Esophagus squamous epithelium (tissue), 4 donors: ENCODE results near the gene HBA2.

Experiments
- POLR2A ChIP-seq, 4 donors: fragments of 450-650 bp; IDR thresholded peaks; one replicate each; pipeline ENCODE4 v1.6.1; 2017; ENCODE audit warnings: antibody characterized with exemption in 4 of 4, mild to moderate bottlenecking in 4 of 4, moderate library complexity in 3 of 4
- TF ChIP-seq, protein P1 (sequence below), 6 experiments: fragments of 450-650 bp in 4 of 6; fragments of 200-600 bp in 2 of 6; sonication (generic) in 2 of 6; IDR thresholded peaks; one replicate each; pipeline ENCODE4 v1.5.1; 2016 to 2019; ENCODE audit warnings: antibody characterized with exemption in 6 of 6, mild to moderate bottlenecking in 4 of 6, moderate library complexity in 4 of 6

DNA sequence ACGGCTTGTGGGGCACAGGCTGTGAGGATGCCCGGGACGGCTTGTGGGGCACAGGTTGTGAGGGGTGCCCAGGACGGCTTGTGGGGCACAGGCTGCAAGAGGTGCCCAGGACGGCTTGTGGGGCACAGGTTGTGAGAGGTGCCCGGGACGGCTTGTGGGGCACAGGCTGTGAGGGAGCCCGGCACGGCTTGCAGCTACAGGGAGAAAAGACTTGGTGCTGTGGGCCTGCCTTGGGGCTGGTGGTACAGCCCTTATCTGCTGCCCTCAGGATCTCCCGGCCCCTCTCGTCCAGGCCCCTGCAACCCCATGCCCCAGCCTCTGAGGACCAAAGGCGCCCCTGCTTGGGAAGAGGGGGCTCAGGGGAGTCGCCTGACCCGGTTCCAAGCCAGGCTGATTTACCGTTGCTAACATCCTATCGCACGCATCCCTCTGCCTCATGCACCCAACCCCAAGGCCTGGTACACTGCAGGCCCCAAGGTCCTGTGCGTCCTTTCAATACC is 11.9 kb upstream of the HBA2 start:
- TF ChIP-seq, protein P1, sequence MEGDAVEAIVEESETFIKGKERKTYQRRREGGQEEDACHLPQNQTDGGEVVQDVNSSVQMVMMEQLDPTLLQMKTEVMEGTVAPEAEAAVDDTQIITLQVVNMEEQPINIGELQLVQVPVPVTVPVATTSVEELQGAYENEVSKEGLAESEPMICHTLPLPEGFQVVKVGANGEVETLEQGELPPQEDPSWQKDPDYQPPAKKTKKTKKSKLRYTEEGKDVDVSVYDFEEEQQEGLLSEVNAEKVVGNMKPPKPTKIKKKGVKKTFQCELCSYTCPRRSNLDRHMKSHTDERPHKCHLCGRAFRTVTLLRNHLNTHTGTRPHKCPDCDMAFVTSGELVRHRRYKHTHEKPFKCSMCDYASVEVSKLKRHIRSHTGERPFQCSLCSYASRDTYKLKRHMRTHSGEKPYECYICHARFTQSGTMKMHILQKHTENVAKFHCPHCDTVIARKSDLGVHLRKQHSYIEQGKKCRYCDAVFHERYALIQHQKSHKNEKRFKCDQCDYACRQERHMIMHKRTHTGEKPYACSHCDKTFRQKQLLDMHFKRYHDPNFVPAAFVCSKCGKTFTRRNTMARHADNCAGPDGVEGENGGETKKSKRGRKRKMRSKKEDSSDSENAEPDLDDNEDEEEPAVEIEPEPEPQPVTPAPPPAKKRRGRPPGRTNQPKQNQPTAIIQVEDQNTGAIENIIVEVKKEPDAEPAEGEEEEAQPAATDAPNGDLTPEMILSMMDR (IDR thresholded peaks at IDR 0.05) = no peak
- TF ChIP-seq POLR2A (IDR thresholded peaks at IDR 0.05) = no peak
